ENCODE data around the gene TSPAN9.

DNA sequence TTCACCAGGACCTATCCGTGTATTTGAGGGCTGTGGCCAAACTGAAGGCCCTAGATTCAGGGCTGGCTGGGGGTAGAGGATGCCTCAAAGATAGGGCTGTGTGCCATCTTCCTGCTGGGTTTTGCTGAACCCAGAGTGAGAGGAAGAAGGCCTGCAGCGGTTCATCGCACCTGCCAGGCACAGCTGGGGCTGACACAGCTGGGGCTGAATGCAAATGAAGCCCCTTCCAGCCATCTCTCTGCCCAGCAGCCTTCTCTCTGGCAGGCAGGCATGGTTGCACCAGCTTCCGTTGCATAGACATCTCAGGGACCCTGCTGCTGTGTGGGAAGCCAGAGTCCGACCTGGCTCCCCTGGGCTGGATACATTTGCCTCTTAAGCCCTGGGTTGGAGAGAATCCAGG, 152.4 kb downstream of the TSPAN9 start:
- TF ChIP-seq, protein P1, sequence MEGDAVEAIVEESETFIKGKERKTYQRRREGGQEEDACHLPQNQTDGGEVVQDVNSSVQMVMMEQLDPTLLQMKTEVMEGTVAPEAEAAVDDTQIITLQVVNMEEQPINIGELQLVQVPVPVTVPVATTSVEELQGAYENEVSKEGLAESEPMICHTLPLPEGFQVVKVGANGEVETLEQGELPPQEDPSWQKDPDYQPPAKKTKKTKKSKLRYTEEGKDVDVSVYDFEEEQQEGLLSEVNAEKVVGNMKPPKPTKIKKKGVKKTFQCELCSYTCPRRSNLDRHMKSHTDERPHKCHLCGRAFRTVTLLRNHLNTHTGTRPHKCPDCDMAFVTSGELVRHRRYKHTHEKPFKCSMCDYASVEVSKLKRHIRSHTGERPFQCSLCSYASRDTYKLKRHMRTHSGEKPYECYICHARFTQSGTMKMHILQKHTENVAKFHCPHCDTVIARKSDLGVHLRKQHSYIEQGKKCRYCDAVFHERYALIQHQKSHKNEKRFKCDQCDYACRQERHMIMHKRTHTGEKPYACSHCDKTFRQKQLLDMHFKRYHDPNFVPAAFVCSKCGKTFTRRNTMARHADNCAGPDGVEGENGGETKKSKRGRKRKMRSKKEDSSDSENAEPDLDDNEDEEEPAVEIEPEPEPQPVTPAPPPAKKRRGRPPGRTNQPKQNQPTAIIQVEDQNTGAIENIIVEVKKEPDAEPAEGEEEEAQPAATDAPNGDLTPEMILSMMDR (IDR thresholded peaks at IDR 0.05) = no peak
- no peak for TF ChIP-seq POLR2A (IDR thresholded peaks at IDR 0.05)
